Fibroblast of the aortic adventitia (primary cell): ENCODE measurements around the gene ACAA1. TPM values are rescaled to one million over a fixed set of nuclear protein-coding genes. Genes with fewer than 3 reads are reported as not detected.
A peak's percentile ranks its signal among the peaks of the same experiment; 100 is the strongest.

ENCODE experiments used
- DNase-seq: peaks from one replicate; pipeline ENCODE4 v3.0.0-alpha.2; 2010; ENCODE audit warnings: low read depth
- H3K4me3 ChIP-seq: 2 replicates; pipeline ENCODE4 v1.5.1; 2011; ENCODE audit warnings: low read depth, mild to moderate bottlenecking, control low read depth, low read length, moderate library complexity
- CTCF ChIP-seq: IDR thresholded peaks from 2 replicates; pipeline ENCODE4 v1.5.1; 2011; ENCODE audit warnings: mild to moderate bottlenecking, low read length, control low read depth, inconsistent platforms; ENCODE audit not compliant: insufficient read depth
- total RNA-seq: library from RNA; depleted of rRNA; stranded (reverse); fragments of >200 nt; gene quantifications from 2 replicates; pipeline ENCODE4 v1.2.3, GENCODE V29; 2012; ENCODE audit warnings: low replicate concordance

Gene ACAA1
- total RNA-seq, 1 donor, result 20.6 TPM

- DNase-seq, result no peak
- H3K4me3 ChIP-seq, result no peak overlapping the region
- TF ChIP-seq CTCF, result no peak
These were observed 4.4 kb upstream of the ACAA1 start for GRCh38 chr3:38141173-38141951.

- no peak for TF ChIP-seq CTCF
- no peak overlapping the region for H3K4me3 ChIP-seq
These were observed 3.6 kb upstream of the ACAA1 start for GRCh38 chr3:38140326-38141172.

DNA sequence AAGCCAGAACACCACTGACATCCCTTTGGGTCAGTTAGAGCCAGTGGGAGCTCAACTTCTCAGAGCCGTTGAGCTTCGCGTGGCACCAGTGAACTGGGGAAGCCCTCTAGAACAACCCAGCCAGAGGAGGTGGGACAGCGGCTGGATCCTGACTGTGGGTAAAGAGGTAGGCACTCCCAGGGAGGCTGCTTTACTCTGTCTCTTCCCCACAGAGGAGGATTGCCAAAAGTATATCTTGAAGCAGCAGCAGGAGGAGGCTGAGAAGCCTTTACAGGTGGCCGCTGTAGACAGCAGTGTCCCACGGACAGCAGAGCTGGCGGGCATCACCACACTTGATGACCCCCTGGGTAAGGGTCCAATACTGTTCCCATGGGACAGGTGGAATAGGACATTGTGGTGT lies 2.7 kb upstream of the ACAA1 start:
- DNase-seq, result no peak
- H3K4me3 ChIP-seq, result peak overlapping the region; percentile 91
- TF ChIP-seq CTCF, result no peak

More at GRCh38 chr3:38140326-38141172, 3.6 kb upstream of the ACAA1 start:
- no peak for DNase-seq

DNA sequence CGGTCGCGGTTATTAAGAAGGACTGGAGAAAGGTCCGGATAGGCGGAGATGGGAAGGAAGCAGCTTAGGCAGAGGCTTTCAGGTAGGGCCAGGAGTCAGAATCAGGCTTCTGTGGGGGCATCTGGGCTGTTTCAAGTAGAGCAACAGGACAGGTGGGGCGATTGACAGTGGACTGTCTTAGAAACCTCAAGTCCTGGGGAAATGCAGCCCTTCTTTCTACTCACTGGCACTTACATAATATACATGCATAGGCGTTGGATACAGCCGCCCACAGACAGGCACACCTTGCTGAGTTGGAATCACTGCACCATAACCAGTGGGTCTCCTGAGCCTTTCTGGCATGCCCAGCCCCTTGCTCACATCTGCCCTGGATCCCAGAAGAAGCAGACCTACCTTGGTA lies 2.3 kb upstream of the ACAA1 start:
- TF ChIP-seq CTCF, result no peak
- H3K4me3 ChIP-seq, result peak overlapping the region; percentile 91
- no peak for DNase-seq

GRCh38 chr3:38138349-38139190 lies 1.6 kb upstream of the ACAA1 start, which contains the start of gene MYD88:
Gene MYD88 (plus strand): TSS chr3:38138661. CDS start chr3:38138701, 40 bp downstream.
- peak; percentile 51 for DNase-seq
- peak within 1 kb of the TSS; percentile 91 for H3K4me3 ChIP-seq
- TF ChIP-seq CTCF, result peak; percentile 24

DNA sequence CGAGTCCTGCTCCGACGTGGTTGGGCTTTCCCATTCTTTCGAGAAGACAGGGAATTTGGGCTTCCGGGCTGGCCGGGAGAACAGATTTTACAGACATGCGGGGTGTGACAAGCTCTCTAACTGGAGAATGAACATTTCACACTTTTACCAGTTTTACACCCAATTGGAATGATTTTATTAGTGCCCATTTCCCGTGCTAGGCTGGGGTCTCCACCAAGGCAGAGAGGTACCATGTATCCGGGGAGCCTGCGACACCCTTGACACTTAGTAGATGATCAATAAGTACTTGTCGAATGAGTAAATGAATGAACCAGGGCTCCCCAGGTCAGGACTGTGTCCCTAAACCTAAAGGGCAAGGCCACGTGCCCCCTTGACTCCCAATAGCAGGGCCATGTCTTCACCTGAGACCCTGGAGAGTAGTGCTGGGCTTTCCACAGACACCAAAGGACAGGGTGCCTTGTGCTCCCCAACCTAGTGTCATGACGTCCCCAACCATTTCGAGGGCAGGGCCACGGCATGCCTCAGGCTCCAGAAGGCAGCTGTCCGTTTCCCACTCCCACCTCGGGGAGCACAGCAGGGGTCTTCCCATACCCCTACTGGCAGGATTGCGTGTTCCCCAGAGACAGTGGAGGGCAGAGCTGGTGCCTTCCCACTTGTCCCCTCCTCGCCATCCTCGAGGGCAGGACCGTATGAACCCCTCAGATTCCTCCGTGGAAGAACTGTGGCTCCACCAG lies 855 bp upstream of the ACAA1 start:
- no peak for TF ChIP-seq CTCF
- DNase-seq, result no peak
- peak overlapping the region; percentile 91 for H3K4me3 ChIP-seq
